Raji (cell line): ENCODE measurements around the gene PKP1.

Source experiments
- POLR2A ChIP-seq: IDR thresholded peaks from 2 replicates; pipeline ENCODE4 v1.6.1; 2011; ENCODE audit warnings: low read depth, low read length, control low read depth; ENCODE audit not compliant: insufficient read depth

The PKP1 gene

DNA sequence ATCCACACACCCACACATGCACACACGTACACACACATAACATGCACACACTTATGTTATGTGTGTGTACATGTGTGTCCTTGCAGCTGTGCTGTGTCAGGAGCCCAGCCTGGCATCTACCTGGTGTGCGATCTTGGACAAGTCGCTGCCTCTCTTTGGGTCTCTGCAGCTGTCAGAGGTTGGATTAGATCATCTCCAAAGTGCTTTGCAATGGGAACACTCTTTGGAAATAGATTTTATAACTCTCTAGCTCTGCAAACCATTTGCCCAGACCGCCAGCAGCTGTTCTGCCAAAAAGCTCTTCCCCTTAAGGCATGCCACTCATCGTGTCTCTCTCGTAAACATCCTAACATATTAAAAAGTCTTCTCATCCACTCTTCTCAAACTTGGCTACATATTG lies 4.7 kb downstream of the PKP1 start:
- no peak for TF ChIP-seq POLR2A

DNA sequence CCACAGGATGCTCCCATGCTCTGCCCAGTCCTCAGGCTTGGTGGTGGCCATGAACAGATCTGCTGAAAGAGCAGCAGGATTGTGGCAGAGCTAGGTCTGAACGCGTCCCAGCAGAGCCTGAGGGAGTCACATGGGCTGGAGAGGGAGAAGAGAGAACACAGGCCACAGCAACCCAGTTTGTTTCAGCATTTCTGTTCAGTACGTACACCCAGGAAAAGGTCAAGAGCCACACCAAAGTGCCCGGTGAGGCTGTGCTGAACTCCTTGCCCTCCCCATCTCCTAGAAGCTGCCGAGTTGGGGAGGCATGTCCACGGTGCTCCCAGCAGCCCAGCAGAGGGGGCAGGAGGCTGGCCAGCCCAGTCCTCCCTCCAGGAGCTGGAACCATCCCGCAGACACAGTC lies 5.5 kb downstream of the PKP1 start:
- TF ChIP-seq POLR2A: no peak

DNA sequence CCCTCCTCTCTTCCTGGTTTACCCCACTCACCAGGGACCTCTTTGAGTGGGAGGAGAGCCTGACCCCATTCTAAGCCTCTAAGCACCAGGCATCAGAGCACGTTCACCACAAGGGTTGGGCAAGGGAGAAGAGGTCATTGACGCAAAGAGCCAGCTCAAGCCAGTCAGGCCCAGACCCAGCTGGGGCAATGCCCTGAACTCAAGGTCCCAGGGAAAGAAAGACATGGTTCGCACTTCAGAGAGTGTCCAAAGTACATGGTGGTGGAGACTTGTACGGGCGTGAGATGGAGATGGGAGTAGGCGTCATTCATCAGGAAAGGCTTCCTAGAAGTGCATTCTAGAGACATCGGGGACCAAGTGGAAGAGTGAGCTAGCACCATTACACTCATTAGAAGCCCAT lies 7.2 kb downstream of the PKP1 start:
- TF ChIP-seq POLR2A: no peak

- TF ChIP-seq POLR2A: no peak
Measured at GRCh38 chr1:201291916-201292315, 8.6 kb downstream of the PKP1 start.

GRCh38 chr1:201294876-201295275 lies 11.6 kb downstream of the PKP1 start:
- no peak for TF ChIP-seq POLR2A

DNA sequence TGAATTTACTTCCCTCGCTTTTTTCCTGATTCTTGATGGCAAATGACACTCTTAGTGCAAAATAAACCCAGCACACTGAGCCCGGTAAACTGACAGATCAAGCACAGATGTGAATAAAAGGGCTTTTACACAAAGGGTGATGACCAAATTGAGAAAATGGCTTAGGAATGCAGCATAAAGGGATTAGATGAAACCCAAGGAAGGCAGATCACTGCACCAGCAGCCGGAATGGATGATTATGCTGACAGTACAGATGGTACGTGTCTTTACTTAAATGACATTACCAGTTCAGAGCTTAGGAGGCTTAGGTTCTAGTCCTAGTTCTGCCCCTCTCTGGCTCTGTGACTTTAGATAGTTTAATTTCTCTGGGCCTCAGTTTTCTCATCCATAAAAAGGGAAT lies 12.0 kb downstream of the PKP1 start:
- TF ChIP-seq POLR2A: no peak

- no peak for TF ChIP-seq POLR2A
Measured at GRCh38 chr1:201295861-201296260, 12.6 kb downstream of the PKP1 start.

GRCh38 chr1:201296352-201296751 lies 13.0 kb downstream of the PKP1 start:
- TF ChIP-seq POLR2A: no peak

GRCh38 chr1:201298396-201299381 lies 15.4 kb downstream of the PKP1 start:
- no peak for TF ChIP-seq POLR2A

GRCh38 chr1:201299968-201300367 lies 16.7 kb downstream of the PKP1 start:
- TF ChIP-seq POLR2A: no peak

DNA sequence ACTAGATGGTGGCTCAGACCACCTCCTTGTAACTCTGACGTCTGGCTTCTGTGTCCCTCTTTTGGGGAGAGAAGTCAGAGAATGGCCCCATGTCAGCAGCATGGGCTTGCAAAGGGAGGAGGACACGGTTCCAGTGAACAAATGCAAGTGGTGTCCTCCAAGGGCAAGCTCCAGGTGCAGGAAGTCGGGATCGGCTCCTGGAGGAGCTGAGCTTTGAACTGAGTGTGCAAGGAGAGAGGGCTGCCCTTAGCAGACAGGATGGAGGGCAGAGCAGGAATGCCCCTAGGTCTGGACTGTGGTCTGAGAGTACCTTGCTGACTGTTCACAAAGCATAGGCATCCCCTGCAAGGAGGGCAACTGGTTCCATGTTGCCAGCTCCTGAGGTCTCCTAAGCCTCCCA lies 17.3 kb downstream of the PKP1 start:
- no peak for TF ChIP-seq POLR2A

DNA sequence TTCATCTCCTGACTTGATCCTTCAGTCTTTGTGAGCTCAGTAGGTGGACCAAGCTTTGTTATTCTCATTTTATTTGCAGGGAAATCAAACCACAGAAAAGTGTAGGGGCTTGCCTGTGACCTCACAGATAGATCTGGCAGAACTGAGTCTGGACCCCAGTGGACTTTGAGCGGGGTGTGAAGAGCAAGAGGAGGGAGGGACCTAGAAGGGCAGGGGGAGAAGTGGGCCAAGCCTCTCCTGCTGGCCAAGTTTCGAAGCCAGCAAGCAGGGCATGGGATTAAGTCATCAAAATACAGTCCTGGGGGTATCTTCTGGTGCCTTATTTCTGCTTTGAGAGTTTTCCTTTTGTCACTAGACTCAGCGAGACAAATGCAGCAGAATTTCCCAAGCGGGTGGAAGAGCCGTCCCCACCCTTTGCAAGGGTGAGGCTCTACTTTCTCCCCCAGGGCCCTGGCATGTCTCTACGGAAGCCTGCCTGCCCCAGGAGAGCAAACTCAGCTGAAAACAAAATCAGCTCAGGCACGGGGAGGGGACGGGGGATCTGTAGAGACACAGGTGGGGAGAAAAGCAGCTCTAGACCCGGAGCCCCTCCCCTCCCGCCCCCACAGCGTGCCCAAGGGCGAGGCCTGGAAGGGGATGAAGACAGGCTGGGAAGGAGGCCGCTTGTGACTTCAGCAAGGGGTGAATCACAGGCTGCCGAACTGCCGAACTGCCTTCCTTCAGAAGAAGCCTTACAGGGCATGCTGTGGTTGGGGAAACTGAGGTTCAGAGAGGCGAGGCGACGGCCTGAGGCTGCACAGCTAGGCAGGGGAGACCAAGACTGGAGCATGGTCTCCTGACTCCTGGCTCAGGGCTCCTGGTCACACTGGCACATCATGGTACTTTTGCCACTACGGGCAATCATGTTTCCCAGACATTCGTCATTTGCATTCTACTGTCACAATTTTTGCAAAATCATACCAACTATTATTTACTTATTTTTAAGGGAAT lies 19.2 kb downstream of the PKP1 start:
- no peak for TF ChIP-seq POLR2A

- TF ChIP-seq POLR2A: no peak
Measured at GRCh38 chr1:201304126-201304525, 20.8 kb downstream of the PKP1 start.

- TF ChIP-seq POLR2A: no peak
Measured at GRCh38 chr1:201305815-201306214, 22.5 kb downstream of the PKP1 start.

- no peak for TF ChIP-seq POLR2A
Measured at GRCh38 chr1:201307231-201307630, 23.9 kb downstream of the PKP1 start.

DNA sequence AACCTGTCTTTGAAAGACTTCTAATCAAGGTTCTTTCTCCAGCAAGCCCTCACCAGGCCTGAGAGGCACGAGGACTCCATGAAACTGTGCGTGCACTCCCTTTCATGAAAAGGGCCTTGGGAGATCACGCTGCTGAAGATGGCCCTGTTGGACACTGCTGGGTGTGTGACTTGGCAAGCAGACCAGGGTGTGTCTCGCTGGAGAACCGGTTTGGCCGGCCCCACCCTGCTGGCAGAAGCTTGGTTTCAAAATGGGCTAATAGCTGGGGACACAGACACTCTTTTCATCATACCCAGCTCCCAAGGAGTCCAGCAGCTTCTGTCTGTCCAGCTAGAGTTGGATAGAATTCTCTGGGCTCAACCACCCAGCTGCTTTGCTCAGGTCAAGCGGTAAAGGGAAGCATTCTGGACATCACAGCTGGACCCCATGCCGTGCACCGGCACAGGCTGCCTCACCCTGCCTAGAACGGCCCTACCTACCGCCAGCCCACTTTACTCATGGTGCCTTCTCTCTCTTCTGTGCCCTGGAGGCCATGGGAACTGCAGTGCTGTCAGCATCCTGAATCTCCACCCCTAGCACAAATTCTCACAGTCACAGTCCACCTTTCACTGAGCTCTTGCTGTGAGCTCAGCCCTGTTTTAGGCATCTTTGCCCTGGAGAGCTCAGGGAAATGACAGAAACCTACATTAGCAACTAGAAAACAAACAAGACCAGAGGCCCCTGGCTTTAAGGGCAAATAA lies 24.6 kb downstream of the PKP1 start:
- TF ChIP-seq POLR2A: no peak

DNA sequence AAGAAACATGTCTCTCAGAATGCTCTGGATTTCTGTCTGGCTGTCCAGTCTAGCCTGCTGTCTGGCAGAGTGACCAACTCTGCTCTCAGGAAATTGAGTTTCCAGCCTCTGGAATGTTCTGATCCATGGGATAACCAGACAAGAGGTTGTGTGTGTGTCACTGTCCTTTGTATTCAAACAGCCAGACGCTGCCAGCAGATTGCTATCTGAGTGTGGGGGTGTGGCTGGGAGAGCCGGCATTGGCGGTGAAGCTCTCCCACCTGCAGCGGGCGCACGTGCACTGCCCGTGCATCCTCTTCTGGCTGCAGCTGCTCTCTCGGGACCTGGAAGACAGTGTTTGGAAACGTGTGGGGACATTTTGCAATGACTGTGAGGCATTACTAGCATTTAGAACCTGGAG lies 26.1 kb downstream of the PKP1 start:
- no peak for TF ChIP-seq POLR2A
